COLO668 (cell line): Measurements from ENCODE around the gene MRGPRE.
A peak's percentile ranks its signal among the peaks of the same experiment; 100 is the strongest.

Experiments
- DNase-seq: peaks from one replicate; lab custom pipeline; 2025; ENCODE audit not compliant: unreplicated experiment; lab: John Stamatoyannopoulos, UW

Gene MRGPRE

DNA sequence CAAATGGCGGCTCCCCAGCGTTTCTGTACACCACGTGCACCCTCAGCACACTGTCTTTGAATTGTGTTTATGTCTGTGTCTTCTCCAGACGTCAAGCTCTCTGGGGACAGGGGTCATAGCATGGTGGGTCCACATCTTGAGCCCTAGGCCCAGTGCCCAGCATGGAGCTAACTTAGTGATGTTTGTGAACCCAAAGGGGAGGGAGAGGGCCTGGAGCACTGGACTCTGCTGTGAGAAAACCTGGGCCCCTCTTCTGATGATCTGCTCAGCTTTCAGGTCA, 17.9 kb downstream of the MRGPRE start:
- no peak for DNase-seq

DNA sequence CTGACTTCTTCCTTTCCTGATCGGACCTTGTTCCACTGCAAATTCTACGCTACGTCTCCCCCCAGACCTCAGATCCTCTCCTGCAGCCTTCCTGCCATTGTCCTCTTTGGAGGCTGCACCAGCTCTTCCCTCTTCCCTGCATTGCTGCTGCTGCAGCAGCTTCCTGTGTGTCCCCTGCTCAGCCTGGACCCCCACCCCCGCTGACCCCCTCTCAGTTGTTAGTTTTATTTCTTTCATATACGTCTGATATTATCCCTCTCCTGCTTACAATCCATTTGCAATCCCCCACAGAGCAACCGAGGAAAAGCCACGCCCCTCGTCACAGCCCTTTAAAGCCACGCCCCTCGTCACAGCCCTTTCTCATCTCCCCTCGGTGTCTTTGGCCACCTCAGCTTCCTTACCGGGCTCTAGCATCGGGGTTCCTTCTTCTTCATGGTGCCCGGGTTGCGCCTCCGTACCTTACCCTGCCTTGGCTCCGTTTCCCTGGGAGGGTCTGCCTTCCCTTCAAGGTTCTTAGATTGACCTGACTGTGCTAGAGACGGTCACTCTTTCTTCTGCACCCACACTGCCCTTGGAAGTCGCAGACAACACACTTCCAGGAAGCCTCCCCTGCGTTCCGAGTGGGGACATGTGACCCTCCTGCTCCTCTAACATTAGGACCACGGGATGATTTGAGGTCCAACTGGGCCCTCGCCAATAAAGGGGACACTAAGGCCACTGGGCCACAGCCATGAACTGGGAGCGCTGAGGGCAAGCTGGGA, 18.4 kb downstream of the MRGPRE start:
- DNase-seq: no peak

- DNase-seq: no peak
These were observed 23.9 kb downstream of the MRGPRE start for GRCh38 chr11:3208272-3208671.

- no peak for DNase-seq
These were observed 24.6 kb downstream of the MRGPRE start for GRCh38 chr11:3207526-3208189.

DNA sequence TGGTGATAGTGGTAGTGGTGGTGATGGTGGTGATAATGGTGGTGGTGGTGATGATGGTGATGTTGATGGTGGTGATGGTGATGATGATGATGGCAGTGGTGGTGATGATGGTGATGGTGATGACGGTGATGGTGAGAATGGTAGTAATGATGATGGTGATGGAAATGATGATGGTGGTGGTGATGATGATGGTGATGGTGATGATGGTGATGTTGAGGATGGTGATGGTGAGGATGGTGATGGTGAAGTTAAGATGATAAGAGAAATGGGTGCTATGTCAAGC, 25.4 kb downstream of the MRGPRE start:
- DNase-seq: no peak

DNA sequence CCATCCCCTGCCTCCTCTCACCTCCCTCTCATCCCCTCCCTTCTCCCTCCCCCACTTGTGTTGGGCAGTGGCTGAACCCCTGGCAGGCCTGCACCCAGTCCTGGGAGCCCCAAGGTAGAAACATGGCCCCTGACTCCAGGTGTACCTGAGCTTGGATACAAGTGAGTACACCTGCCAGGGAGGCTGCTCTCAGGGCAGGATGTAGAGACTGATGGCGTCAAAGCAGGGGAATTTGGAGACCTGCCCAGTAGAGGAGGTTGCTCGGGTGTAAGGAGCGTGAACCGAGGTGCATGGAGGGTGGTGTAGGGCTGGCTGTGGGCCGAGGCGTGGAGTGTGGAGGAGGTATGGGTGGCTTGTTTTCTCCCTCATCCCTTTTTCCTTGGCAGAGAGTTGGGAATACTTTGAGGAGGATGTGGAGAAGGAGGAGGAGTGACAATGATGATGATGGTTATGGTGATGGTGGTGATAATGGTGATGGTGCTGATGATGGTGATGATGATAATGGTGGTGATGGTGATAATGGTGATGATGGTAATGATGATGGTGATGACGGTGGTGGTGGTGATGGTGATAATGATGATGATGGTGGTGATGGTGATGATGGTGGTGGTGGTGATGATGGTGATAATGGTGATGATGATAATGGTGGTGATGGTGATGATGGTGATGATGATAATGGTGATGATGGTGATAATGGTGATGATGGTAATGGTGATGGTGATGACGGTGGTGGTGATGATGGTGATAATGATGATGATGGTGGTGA, 25.9 kb downstream of the MRGPRE start:
- no peak for DNase-seq

GRCh38 chr11:3205261-3206155, 26.7 kb downstream of the MRGPRE start:
- DNase-seq: no peak

- no peak for DNase-seq
These were observed 27.8 kb downstream of the MRGPRE start for GRCh38 chr11:3204141-3205015.

- DNase-seq: peak; percentile 28
These were observed 28.8 kb downstream of the MRGPRE start for GRCh38 chr11:3203221-3204043.

DNA sequence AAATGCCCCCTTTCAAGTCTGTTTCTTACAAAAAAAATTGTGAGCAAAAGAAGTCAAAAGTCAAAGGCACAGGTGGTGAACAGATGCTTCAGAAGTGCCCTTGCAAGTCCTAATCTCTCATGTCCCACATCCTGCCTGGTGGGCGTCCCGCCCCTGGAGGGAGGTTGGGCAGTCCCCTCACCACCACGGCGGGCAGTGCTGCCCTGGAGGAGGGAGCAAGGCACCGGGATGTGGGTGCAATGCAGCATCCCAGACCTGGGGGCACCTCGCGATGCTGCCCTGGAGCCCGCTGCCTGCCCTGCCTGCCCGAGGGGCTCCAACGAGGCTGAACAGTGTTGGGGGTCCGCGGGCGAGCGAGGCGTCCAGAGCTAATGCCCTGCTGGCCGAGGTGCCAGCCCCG, 29.5 kb downstream of the MRGPRE start:
- DNase-seq: no peak

- no peak for DNase-seq
These were observed 29.9 kb downstream of the MRGPRE start for GRCh38 chr11:3202305-3202704.

DNA sequence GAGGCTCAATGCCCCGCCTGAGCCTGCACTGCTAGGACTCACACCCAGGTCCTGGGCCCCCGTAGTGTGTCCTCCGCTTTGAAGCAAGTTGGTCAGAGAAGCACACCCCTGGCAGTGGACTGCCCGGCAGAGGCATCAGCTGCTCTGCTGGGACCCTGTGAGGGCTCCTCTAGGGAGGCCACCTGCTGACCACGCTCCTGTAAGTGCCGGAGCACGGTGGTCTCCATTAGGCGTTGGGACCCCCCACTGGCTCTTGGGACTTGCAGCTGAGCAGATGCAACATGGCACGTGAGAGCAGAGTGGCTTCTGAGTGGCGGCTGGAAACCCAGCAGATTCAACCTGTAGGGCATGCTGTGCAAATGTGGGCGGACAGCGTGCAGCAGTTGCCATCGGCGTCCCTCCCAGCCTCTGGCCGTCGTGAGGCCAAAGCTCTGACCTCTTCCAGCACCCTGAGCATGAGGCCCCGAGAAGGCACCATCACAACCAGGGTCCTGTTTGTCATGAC, 30.5 kb downstream of the MRGPRE start:
- DNase-seq: no peak

- DNase-seq: no peak
These were observed 31.1 kb downstream of the MRGPRE start for GRCh38 chr11:3201112-3201581.

GRCh38 chr11:3200388-3201111, 31.7 kb downstream of the MRGPRE start:
- DNase-seq: no peak

DNA sequence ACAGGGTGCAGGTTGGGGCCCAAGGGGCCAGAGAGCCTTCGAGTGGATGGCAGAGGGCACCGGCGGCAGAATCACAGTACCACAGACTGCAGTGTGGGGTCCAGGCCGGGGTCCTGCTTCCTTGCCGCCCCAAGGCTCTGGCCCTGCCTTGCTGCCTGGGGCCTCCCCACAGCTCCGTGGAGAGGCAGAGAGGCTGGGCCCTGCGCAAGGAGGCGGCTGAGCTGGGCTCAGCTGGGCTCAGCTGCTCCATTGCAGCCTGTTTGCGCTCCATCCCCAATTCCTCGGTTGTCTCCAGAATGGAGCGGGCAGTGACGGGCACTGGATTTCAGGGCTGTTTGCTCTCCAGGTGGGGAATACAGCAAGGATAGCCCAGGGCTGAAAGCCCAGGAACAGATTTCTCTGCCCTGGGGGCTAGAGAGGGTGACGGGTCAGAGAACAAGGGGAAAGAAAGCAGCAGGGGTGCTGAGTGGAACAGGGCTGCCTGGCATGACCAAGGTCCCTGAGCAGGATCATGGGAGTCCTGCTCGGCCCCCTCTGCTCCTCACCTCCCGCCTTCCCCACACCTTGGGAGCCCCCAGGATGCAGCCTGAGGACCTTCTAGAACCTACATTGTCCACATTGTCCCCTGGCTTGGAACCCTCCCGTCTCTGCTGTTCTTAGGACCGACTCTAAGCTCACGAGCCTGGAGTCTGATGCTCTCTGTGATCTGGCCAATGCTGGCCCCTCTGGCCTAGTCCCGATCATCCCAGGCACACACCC, 32.5 kb downstream of the MRGPRE start:
- no peak for DNase-seq

DNA sequence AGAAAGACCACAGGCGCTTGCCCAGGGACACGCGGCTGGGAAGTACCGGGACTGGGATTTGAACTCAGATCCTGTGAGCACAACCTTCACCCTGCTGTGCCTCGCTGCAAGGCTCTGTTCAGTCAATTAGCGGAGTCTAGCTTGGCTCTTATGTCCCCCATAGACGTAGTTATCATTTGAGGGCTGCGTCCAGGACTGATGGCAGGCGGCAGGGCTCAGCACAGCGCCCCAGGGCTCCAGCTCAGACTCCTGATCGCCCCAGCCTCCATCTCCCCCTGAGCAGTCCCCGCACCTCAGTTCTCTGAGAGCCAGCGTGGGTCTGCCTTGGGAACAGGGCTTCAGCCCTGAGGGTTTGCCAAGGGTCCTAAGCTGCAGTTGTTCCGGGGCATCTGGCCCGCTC, 33.4 kb downstream of the MRGPRE start:
- DNase-seq: no peak

GRCh38 chr11:3197878-3198528, 34.2 kb downstream of the MRGPRE start:
- no peak for DNase-seq
